ENCODE results near the gene WNT7B. TPM values are rescaled to one million over a fixed set of nuclear protein-coding genes. Genes with fewer than 3 reads are reported as not detected.

Gene WNT7B
- total and polyA plus RNA-seq, 2 of the 8 experiments (the other 6 are each of a cell fraction or from before 2014, with no cell fraction given) = 0.14 to 0.24 TPM

DNA sequence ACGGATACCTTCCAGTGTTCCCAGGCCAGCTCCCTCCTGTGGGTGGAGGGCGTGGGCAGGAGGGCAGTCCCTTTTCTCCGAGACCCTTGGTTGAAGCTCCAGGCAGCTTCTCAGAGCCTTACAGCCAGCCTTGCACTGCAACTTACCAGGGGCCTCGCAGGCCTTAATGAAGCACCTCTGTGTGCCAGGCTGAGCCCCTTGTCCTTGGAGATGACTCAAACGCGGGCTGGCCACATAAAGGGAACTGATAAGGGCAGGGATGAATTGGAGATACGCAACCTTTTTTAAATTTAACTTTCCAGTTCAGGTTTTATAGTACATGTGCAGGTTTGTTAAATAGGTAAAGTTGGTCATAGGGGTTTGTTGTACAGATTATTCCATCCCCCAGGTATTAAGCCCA is 72.7 kb downstream of the WNT7B start (continued):
- TF ChIP-seq CHD2 (IDR thresholded peaks at IDR 0.05; ENCODE audit: low read length) = no peak
- TF ChIP-seq EGR1 (IDR thresholded peaks at IDR 0.05; ENCODE audit: borderline replicate concordance, low read depth, low read length) = no peak
- no peak for TF ChIP-seq GTF2F1 (IDR thresholded peaks at IDR 0.05; ENCODE audit: borderline replicate concordance, low read depth, low read length)
- TF ChIP-seq, protein P1, sequence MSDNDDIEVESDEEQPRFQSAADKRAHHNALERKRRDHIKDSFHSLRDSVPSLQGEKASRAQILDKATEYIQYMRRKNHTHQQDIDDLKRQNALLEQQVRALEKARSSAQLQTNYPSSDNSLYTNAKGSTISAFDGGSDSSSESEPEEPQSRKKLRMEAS (IDR thresholded peaks at IDR 0.05) = no peak
